ENCODE measurements around the gene ARHGDIB.

Gene ARHGDIB

GRCh38 chr12:14961466-14962152 is at the start of gene ARHGDIB:
ARHGDIB (minus strand) TSS chr12:14961601; CDS start chr12:14950712, 10,889 bp downstream.
- DNase-seq (ENCODE audit: low spot score): no peak

GRCh38 chr12:15011162-15011561 is 49.8 kb upstream of the ARHGDIB start:
- peak; percentile 11 for DNase-seq (ENCODE audit: low spot score)

- DNase-seq (ENCODE audit: low spot score): no peak
Observed at GRCh38 chr12:15007551-15007950, 46.1 kb upstream of the ARHGDIB start.

- no peak for DNase-seq (ENCODE audit: low spot score)
Observed at GRCh38 chr12:15005064-15005463, 43.7 kb upstream of the ARHGDIB start.

- no peak for DNase-seq (ENCODE audit: low spot score)
Observed at GRCh38 chr12:15004421-15004820, 43.0 kb upstream of the ARHGDIB start.

DNA sequence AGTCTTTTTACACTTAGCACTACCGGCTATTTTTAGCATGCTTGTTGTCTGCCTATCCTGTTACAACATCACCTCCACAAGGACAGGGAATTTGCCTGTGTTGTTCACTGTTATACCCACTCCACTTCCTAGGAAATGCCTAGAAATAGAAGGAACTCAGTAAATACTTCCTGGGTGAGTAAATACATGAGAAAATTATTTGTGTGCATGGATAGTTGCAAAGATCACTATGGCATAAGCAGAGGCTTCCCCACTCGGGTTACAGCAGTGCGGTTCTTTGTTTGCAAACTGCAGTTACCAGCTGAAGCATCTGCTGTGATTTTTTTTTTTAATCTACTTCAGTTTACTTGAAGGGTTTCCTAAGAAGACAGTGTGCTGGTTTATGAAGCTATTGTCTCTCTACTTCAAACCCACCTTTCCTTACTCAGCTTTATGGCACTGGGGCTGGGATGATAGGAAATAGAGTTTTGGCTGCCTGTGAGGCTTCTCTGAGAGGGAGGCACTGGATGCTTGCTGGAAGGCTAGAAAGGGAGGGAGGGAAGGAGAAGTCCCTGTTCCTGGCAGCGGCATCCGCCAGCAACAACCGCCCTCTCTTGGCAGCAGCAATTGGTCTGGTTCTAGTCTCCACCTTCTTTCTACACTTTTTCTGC is 40.5 kb upstream of the ARHGDIB start:
- no peak for DNase-seq (ENCODE audit: low spot score)

- no peak for DNase-seq (ENCODE audit: low spot score)
Observed at GRCh38 chr12:15000575-15000974, 39.2 kb upstream of the ARHGDIB start.

DNA sequence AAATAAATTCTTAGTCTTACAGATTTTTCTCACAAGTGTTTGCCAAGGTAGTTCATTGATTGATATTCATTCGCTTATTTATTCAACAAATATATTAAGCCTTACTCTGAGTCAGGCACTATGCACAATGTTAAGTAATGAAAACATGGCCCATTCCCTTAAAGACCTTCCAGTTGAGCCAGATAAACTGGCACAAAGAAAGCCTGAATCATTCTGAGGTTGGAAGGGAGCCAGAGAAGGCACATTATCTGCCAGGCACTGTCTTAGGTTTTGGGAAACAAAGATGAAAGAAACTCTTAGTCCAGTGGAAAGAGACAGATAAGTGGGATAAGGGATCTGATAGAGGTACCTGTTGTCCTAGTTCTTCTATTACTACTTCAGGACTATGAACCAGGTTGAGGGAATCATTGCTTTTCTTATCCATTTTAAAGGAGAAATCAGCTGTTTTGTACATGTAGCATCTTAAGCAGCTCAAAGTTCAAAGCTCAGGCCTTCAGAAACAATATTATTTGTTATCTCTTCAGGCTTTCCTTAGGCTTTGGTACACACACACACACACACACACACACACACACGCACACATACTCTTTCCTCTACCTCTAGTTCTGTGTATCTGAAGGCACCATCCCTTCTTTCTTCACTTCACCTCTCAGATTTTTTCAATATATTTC is 38.4 kb upstream of the ARHGDIB start:
- DNase-seq (ENCODE audit: low spot score): no peak

DNA sequence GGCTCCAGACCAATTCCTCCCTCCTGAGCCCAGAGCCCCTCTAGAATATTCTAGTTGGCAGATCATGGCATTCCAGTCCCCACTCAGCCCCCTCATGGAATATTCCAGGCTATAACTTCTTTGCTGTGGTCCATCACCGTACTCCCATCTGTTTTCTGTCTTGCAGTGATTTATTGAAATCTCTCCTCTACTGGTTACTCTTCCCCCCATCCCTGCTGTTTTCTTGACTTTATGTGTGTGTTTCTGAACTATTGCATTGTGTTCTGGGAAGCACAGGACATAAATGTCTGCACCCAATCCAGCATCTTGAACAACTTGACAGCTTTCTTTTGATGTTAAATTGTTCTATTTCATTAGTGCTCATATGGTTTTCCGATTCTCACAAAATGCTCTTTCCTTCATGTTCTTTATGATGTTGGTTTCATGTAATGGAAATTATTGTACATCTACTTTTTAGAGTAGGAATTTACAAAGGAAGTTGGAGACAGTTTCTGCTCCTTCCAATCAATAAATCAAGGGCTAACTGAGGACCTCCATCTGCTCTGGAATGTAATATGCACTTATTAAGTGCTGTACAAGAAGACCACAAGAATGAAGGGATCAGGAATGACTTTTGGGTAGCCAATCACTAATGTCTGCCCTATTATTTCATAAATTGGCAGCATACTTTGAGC is 37.8 kb upstream of the ARHGDIB start:
- DNase-seq (ENCODE audit: low spot score): no peak

GRCh38 chr12:14997998-14998397 is 36.6 kb upstream of the ARHGDIB start:
- no peak for DNase-seq (ENCODE audit: low spot score)

- peak; percentile 71 for DNase-seq (ENCODE audit: low spot score)
Observed at GRCh38 chr12:14995583-14996425, 34.4 kb upstream of the ARHGDIB start.

- no peak for DNase-seq (ENCODE audit: low spot score)
Observed at GRCh38 chr12:14994610-14995009, 33.2 kb upstream of the ARHGDIB start.

- DNase-seq (ENCODE audit: low spot score): no peak
Observed at GRCh38 chr12:14993537-14994266, 32.3 kb upstream of the ARHGDIB start.

GRCh38 chr12:14993117-14993516 is 31.7 kb upstream of the ARHGDIB start:
- no peak for DNase-seq (ENCODE audit: low spot score)

GRCh38 chr12:14992673-14993072 is 31.3 kb upstream of the ARHGDIB start:
- DNase-seq (ENCODE audit: low spot score): no peak

- no peak for DNase-seq (ENCODE audit: low spot score)
Observed at GRCh38 chr12:14991069-14991468, 29.7 kb upstream of the ARHGDIB start.

- no peak for DNase-seq (ENCODE audit: low spot score)
Observed at GRCh38 chr12:14989790-14990189, 28.4 kb upstream of the ARHGDIB start.

DNA sequence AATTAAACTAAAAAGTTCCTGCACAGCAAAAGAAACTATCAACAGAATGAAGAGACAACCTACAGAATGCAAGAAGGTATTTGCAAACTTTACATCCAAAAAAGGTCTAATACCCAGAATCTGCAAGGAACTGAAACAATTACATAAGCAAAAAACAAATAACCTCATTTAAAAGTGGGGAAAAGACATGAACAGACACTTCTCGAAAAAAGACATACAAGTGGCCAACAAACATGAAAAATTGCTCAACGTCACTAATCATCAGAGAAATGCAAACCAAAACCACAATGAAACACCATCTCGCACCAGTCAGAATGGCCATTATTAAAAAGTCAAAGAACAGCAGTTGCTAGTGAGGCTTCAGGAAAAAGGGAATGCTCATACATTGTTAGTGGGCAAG is 26.6 kb upstream of the ARHGDIB start:
- no peak for DNase-seq (ENCODE audit: low spot score)

DNA sequence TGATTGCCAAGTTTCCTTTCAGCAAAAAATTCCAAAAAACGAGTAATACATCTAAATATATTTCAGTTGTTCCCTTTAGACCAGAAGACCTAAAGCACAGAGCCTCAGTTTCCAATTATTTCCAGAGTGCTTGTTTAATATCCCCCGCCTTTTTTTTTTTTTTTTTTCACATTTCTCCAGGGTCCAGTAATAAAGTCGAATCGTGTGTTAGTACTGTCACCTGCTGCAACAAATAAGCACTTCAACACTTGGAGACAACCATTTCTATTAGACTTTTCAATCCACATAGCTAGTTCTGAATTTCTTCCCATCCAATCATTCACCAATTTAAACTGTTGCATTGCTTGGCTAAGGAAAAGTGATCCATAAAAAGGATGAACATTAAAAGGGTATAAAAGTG is 25.0 kb upstream of the ARHGDIB start:
- DNase-seq (ENCODE audit: low spot score): no peak

DNA sequence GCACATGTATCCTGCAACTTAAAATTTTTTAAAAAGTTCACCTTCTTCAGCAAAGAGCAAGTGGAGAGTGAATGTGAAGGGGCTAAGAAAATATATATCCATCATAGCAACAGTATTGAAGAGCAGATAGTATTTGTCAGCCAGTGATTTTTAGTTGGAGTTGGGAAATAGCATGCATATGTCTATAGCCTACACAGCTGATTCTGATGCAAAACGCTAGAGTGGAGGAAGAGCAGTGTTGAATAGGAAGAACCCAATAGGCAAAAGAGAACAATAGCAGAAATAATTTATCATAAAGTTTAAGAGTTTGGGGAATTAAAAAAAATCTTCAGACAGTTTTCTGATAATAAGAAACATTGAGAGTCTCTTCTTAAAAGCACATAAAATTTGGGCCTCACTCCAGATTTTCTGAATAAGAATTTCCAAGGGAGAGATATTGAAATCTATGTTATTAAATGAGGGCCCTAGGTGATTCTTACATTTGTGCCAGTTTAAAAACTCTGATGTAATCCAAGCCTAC is 23.4 kb upstream of the ARHGDIB start:
- no peak for DNase-seq (ENCODE audit: low spot score)

DNA sequence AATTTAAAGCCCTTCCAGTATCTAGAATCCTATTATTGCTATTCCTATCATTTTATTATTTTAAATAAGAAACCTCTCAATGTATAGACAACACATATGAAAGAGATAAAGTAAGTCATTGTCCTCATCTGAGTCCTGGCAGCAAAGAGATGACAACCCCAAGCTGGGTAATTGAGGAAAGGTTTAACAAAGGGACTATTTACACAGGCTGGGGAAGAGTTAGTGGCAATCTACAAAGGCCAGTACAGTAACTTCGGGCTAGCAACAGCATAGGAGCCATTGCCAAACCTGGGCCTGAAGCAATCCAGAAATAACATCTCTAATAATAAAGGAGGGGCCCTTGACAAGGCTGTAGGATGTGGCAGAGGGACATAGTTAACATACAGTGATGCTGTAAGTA is 22.6 kb upstream of the ARHGDIB start:
- DNase-seq (ENCODE audit: low spot score): no peak

Measured in SW480 (cell line).